Neuronal stem cell (in vitro differentiated cells): ENCODE measurements around the gene GLRB.

Experiments used
- DNase-seq: peaks from one replicate; pipeline ENCODE4 v3.0.0-alpha.2; 2013; ENCODE audit warnings: low spot score
- H2AFZ ChIP-seq: one replicate; pipeline ENCODE4 v1.6.1; 2013; ENCODE audit warnings: mild to moderate bottlenecking, low read length, inconsistent platforms
- H2AK5ac ChIP-seq: 2 replicates; pipeline ENCODE4 v1.6.1; 2013; ENCODE audit warnings: low read depth, mild to moderate bottlenecking, inconsistent platforms, low read length, moderate library complexity, mixed read lengths
- H2BK120ac ChIP-seq: 2 replicates; pipeline ENCODE4 v1.6.1; 2013; ENCODE audit warnings: low read depth, mild to moderate bottlenecking, inconsistent platforms, low read length, moderate library complexity, mixed read lengths
- H2BK12ac ChIP-seq: one replicate; pipeline ENCODE4 v1.6.1; 2013; ENCODE audit warnings: low read length, inconsistent platforms
- H2BK15ac ChIP-seq: 2 replicates; pipeline ENCODE4 v1.6.1; 2013; ENCODE audit warnings: mild to moderate bottlenecking, low read length, inconsistent platforms, mixed read lengths
- H2BK5ac ChIP-seq: one replicate; pipeline ENCODE4 v1.6.1; 2013; ENCODE audit warnings: inconsistent platforms, mild to moderate bottlenecking, low read length, moderate library complexity
- H3K14ac ChIP-seq: one replicate; pipeline ENCODE4 v1.6.1; 2013; ENCODE audit warnings: low read length, inconsistent platforms
- H3K18ac ChIP-seq: 2 replicates; pipeline ENCODE4 v1.6.1; 2013; ENCODE audit warnings: low read length, inconsistent platforms
- H3K23ac ChIP-seq: 2 replicates; pipeline ENCODE4 v1.6.1; 2013; ENCODE audit warnings: low read depth, mild to moderate bottlenecking, mixed read lengths, low read length, inconsistent platforms; ENCODE audit not compliant: poor library complexity
- H3K27ac ChIP-seq: replicated peaks from 3 replicates; pipeline ENCODE4 v1.5.1; 2013; ENCODE audit warnings: low read length, inconsistent platforms
- H3K27me3 ChIP-seq, 3 experiments: 2 replicates each; pipeline ENCODE4 v1.6.1; 2013; ENCODE audit warnings: low read length in 3 of 3, mild to moderate bottlenecking in 2 of 3, inconsistent platforms in 1 of 3, low read depth in 1 of 3, mixed read lengths in 1 of 3, moderate library complexity in 1 of 3; ENCODE audit not compliant: control insufficient read depth in 3 of 3, insufficient read depth in 3 of 3
- H3K36me3 ChIP-seq, 2 donors: replicated peaks in 1 of 2; 2 replicates each; pipeline ENCODE4 v1.6.1; 2013; ENCODE audit warnings: low read length in 2 of 2; ENCODE audit not compliant: control insufficient read depth in 2 of 2, insufficient read depth in 2 of 2
- H3K4ac ChIP-seq: 2 replicates; pipeline ENCODE4 v1.6.1; 2013; ENCODE audit warnings: inconsistent platforms, mild to moderate bottlenecking, low read length, moderate library complexity
- H3K4me1 ChIP-seq, 2 donors: 1 replicate in 1 of 2; 2 replicates in 1 of 2; pipeline ENCODE4 v1.6.1; 2013; ENCODE audit warnings: low read length in 2 of 2, low read depth in 1 of 2; ENCODE audit not compliant: control insufficient read depth in 2 of 2, insufficient read depth in 1 of 2
- H3K4me2 ChIP-seq: one replicate; pipeline ENCODE4 v1.6.1; 2013; ENCODE audit warnings: mild to moderate bottlenecking, low read length, inconsistent platforms; ENCODE audit not compliant: insufficient read depth, poor library complexity, severe bottlenecking
- H3K4me3 ChIP-seq, 2 donors: 2 replicates each; pipeline ENCODE4 v1.5.1; 2013; ENCODE audit warnings: low read length in 2 of 2, mild to moderate bottlenecking in 2 of 2, inconsistent platforms in 1 of 2, moderate library complexity in 1 of 2
- H3K79me1 ChIP-seq: one replicate; pipeline ENCODE4 v1.6.1; 2013; ENCODE audit warnings: low read depth, mild to moderate bottlenecking, inconsistent platforms, low read length, moderate library complexity
- H3K9ac ChIP-seq: one replicate; pipeline ENCODE4 v1.6.1; 2013; ENCODE audit warnings: mild to moderate bottlenecking, low read depth, low read length, inconsistent platforms; ENCODE audit not compliant: poor library complexity
- H3K9me3 ChIP-seq, 2 donors: replicated peaks in 1 of 2; 2 replicates each; pipeline versions ENCODE3 to v1.6.1; 2013; ENCODE audit warnings: low read length in 2 of 2, mild to moderate bottlenecking in 2 of 2, inconsistent platforms in 1 of 2, low read depth in 1 of 2, mixed read lengths in 1 of 2, moderate library complexity in 1 of 2; ENCODE audit not compliant: control insufficient read depth in 2 of 2, insufficient read depth in 1 of 2
- H4K8ac ChIP-seq: one replicate; pipeline ENCODE4 v1.6.1; 2013; ENCODE audit warnings: low read depth, mild to moderate bottlenecking, inconsistent platforms, low read length, moderate library complexity
- H4K91ac ChIP-seq: one replicate; pipeline ENCODE4 v1.6.1; 2013; ENCODE audit warnings: low read length, low read depth, mild to moderate bottlenecking, inconsistent platforms; ENCODE audit not compliant: poor library complexity
- WGBS, 2 donors: extraction: QIAGEN DNeasy Blood & Tissue Kit; methylation state at CpG; one replicate each; pipeline ENCODE4 v1.1.7; 2013; ENCODE audit warnings: missing lambda C conversion rate in 2 of 2, mixed read lengths in 1 of 2; ENCODE audit not compliant: insufficient read length in 2 of 2, insufficient replicate concordance in 1 of 2; ENCODE audit errors: extremely low coverage in 2 of 2; 5-methylcytosine and 5-hydroxymethylcytosine counted together

Gene GLRB

DNA sequence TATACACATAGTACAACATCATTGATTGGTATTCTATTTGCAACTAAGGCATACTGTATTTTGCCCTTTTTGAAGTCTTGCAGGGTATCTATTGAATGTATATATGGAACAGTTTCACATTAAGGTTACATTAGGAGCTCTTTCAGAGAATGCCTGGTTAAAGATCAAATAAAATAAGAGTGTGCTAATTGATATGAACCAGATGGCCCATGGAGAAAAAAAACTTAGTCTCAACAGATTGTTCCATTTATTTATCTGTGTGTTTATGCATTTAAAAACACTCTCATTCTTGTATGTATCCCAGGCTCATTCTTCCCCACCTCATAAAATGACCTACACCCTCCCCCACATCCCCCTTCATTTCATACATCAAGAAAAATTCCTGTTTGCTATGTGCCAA is 109.4 kb downstream of the GLRB start:
- no peak overlapping the region for H3K9ac ChIP-seq
- H2BK12ac ChIP-seq = no peak overlapping the region
- no peak overlapping the region for H3K4me3 ChIP-seq
- no peak overlapping the region for H2BK15ac ChIP-seq
- H3K9me3 ChIP-seq = peaks cover 0 to 2% of the 10 kb centered on the region in 2 donors
- no peak overlapping the region for H3K4me2 ChIP-seq
- no peaks in the 10 kb centered on the region for H3K36me3 ChIP-seq
- H2BK120ac ChIP-seq = no peak overlapping the region
- H3K18ac ChIP-seq = no peak overlapping the region
- no peak overlapping the region for H2BK5ac ChIP-seq
- H3K4ac ChIP-seq = no peak overlapping the region
- no peaks in the 10 kb centered on the region for H3K27me3 ChIP-seq
- H3K27ac ChIP-seq = no peak overlapping the region
- H3K14ac ChIP-seq = no peak overlapping the region
- no peak overlapping the region for H3K23ac ChIP-seq
- H2AFZ ChIP-seq = no peak overlapping the region
- no peak overlapping the region for H2AK5ac ChIP-seq
- H4K8ac ChIP-seq = no peak overlapping the region
- peaks cover 0 to 2% of the 10 kb centered on the region in 2 donors for H3K4me1 ChIP-seq
- DNase-seq = no peak
- no peak overlapping the region for H4K91ac ChIP-seq
- H3K79me1 ChIP-seq = no peaks in the 10 kb centered on the region

GRCh38 chr4:157195374-157195773 is 119.4 kb downstream of the GLRB start:
- Histone ChIP-seq H4K8ac (no peak overlapping the region), H4K91ac (no peak overlapping the region), H3K4me3 (no peak overlapping the region), H3K9ac (no peak overlapping the region), H2AK5ac (no peak overlapping the region), H2BK15ac (no peak overlapping the region), H3K4me2 (no peak overlapping the region), H3K79me1 (no peaks in the 10 kb centered on the region), H3K18ac (no peak overlapping the region), H2AFZ (no peak overlapping the region), H3K23ac (no peak overlapping the region), H3K4me1 (no peaks in the 10 kb centered on the region), H3K9me3 (no peaks in the 10 kb centered on the region), H3K14ac (no peak overlapping the region), H3K36me3 (no peaks in the 10 kb centered on the region), H2BK12ac (no peak overlapping the region), H3K27me3 (no peaks in the 10 kb centered on the region), H3K27ac (no peak overlapping the region), H2BK5ac (no peak overlapping the region), H2BK120ac (no peak overlapping the region), H3K4ac (no peak overlapping the region)
- DNase-seq = no peak
- no CpG with 5 or more reads among the region's 2 CpGs for WGBS, 2 donors

DNA sequence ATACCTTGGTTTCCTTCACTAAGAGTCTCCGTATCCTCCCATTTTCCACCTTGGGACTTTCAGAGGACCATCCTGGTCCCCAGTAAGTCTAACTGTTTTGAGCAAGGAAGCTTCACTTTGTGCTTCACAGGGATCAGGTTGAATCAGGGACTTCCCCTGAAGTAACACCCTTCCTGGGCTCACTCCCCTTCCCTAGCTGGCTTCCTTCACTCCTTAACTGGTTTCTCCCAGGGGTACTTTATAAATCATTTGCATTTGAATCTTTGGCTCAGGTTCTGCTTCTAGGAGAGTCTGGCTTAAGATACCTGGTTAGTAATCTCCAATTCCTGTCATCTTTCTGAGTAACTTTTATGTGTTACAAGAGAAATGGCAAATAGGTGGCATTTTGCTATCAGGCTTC is 120.1 kb downstream of the GLRB start:
- H2BK5ac ChIP-seq = no peak overlapping the region
- H3K79me1 ChIP-seq = no peaks in the 10 kb centered on the region
- no peak overlapping the region for H3K23ac ChIP-seq
- no peak overlapping the region for H3K4me2 ChIP-seq
- H2BK15ac ChIP-seq = no peak overlapping the region
- H2BK12ac ChIP-seq = no peak overlapping the region
- no peak overlapping the region for H2AK5ac ChIP-seq
- H3K9me3 ChIP-seq = no peaks in the 10 kb centered on the region
- H3K18ac ChIP-seq = no peak overlapping the region
- no peak overlapping the region for H3K14ac ChIP-seq
- WGBS, 2 donors = no CpG with 5 or more reads among the region's 1 CpG
- H3K27me3 ChIP-seq = no peaks in the 10 kb centered on the region
- no peak overlapping the region for H2BK120ac ChIP-seq
- H3K27ac ChIP-seq = no peak overlapping the region
- H3K9ac ChIP-seq = no peak overlapping the region
- H3K4me3 ChIP-seq = no peak overlapping the region
- no peak overlapping the region for H4K8ac ChIP-seq
- H3K4ac ChIP-seq = no peak overlapping the region
- no peak overlapping the region for H2AFZ ChIP-seq
- no peak for DNase-seq
- no peaks in the 10 kb centered on the region for H3K4me1 ChIP-seq
- H3K36me3 ChIP-seq = no peaks in the 10 kb centered on the region
- no peak overlapping the region for H4K91ac ChIP-seq

DNA sequence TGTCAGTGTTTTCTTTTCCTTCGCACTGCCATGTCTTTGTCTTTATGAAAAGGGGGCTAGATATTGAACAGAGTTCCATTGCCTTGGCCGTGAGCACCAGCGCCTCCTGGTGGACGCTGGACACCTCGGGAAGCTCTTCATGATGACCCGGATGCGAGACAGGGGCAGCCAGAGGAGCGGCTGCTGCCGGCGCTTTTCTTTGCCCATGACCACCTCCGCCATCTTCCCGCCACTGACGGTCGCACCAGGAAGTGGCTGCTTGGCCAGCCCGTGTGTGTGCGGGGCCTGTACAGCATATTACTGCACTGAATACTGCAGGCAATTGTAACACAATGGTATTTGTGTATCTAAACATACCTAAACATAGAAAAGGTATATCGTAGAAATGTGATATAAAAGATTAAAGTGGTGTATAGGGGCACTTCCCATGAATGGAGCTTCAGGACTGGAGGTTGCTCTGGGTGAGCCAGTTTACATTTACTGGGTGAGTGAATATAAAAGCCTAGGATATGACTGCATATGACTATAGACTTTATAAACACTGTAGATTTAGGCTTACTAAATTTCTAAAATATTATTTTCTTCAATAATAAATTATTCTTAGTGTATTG is 128.8 kb downstream of the GLRB start:
- H3K27me3 ChIP-seq = peaks cover 0 to 3% (median 0%) of the 10 kb centered on the region in 3 experiments
- H3K18ac ChIP-seq = no peak overlapping the region
- no peak overlapping the region for H3K4me3 ChIP-seq
- no peaks in the 10 kb centered on the region for H3K36me3 ChIP-seq
- H2AK5ac ChIP-seq = no peak overlapping the region
- no peak overlapping the region for H3K27ac ChIP-seq
- no peaks in the 10 kb centered on the region for H3K79me1 ChIP-seq
- H4K8ac ChIP-seq = no peak overlapping the region
- no peak overlapping the region for H3K14ac ChIP-seq
- DNase-seq = no peak
- H3K9me3 ChIP-seq = no peaks in the 10 kb centered on the region
- peak overlapping the region; percentile 11 for H2AFZ ChIP-seq
- H3K4me1 ChIP-seq = no peaks in the 10 kb centered on the region
- no CpG with 5 or more reads among the region's 17 CpGs for WGBS, 2 donors
- no peak overlapping the region for H2BK12ac ChIP-seq
- no peak overlapping the region for H3K23ac ChIP-seq
- H3K4ac ChIP-seq = no peak overlapping the region
- H3K9ac ChIP-seq = no peak overlapping the region
- no peak overlapping the region for H3K4me2 ChIP-seq
- H2BK5ac ChIP-seq = no peak overlapping the region
- no peak overlapping the region for H2BK120ac ChIP-seq
- no peak overlapping the region for H2BK15ac ChIP-seq
- no peak overlapping the region for H4K91ac ChIP-seq
